ENCODE measurements around the gene SIK3. TPM values are rescaled to one million over a fixed set of nuclear protein-coding genes. Genes with fewer than 3 reads are reported as not detected.

The SIK3 gene
- total RNA-seq, 1 donor from 2014 or later: 24.4 TPM

DNA sequence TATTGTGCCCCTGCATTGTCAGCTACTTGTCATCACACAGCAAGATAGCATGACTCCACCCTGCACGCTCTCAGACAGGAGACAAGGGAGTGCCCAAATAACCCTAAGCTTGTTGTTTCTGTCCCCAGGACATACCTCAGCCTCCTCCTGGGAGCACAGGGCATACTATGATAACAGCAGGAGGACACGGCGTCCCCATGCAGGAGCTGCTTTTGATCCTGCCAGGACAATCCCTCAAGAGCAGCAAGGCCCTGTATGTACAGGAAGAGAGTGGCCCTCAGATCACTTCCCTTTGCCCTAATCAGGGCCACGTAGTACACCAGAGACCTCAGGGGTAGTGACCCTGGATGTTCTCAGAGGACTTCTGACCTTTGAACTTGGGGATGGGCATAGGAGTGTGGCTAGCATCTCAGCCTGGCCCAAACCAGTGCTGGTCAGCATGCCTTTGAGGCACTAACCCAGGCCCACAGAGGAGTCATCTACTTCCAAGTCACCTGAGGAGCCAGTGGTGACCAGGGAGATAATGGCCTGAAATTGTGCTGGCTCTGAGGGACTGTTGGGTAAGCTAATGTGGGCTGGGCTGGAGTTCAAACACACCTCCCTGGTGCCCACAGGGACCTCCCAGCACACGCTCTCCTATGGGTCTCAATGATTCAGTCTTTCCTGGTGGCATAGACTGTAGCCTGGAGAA is 284.3 kb downstream of the SIK3 start:
- Histone ChIP-seq H3K9ac (no peak overlapping the region), H3K9me3 (ENCODE audit: low read depth) (no peaks in the 10 kb centered on the region), H3K36me3 (no peaks in the 10 kb centered on the region), H3K4me3 (no peak overlapping the region), H3F3A (ENCODE audit: low read depth) (peaks cover 3% of the 10 kb centered on the region), H3K27ac (no peak overlapping the region), H3K4me1 (no peaks in the 10 kb centered on the region), H2AFZ (replicated peaks) (no peak overlapping the region), H3K4me2 (no peak overlapping the region), H3K27me3 (no peaks in the 10 kb centered on the region), H4K20me1 (ENCODE audit: low read depth) (no peaks in the 10 kb centered on the region), H3K79me2 (ENCODE audit: low read depth) (no peaks in the 10 kb centered on the region)
- Mint-ChIP-seq H3K36me3 (no peaks in the 10 kb centered on the region), H3K27ac (peak overlapping the region; percentile 18), H3K4me1 (no peaks in the 10 kb centered on the region), H3K27me3 (ENCODE audit: insufficient read depth, low read depth) (peaks cover 4% of the 10 kb centered on the region), H3K9me3 (no peaks in the 10 kb centered on the region), H3K4me3 (no peak overlapping the region)
- TF ChIP-seq, protein P1, sequence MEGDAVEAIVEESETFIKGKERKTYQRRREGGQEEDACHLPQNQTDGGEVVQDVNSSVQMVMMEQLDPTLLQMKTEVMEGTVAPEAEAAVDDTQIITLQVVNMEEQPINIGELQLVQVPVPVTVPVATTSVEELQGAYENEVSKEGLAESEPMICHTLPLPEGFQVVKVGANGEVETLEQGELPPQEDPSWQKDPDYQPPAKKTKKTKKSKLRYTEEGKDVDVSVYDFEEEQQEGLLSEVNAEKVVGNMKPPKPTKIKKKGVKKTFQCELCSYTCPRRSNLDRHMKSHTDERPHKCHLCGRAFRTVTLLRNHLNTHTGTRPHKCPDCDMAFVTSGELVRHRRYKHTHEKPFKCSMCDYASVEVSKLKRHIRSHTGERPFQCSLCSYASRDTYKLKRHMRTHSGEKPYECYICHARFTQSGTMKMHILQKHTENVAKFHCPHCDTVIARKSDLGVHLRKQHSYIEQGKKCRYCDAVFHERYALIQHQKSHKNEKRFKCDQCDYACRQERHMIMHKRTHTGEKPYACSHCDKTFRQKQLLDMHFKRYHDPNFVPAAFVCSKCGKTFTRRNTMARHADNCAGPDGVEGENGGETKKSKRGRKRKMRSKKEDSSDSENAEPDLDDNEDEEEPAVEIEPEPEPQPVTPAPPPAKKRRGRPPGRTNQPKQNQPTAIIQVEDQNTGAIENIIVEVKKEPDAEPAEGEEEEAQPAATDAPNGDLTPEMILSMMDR (IDR thresholded peaks at IDR 0.05): no peak
- TF ChIP-seq EZH2 (IDR thresholded peaks at IDR 0.05) (no peak), EZH2phosphoT487 (IDR thresholded peaks at IDR 0.05) (no peak)
- DNase-seq (ENCODE audit: low spot score): no peak

DNA sequence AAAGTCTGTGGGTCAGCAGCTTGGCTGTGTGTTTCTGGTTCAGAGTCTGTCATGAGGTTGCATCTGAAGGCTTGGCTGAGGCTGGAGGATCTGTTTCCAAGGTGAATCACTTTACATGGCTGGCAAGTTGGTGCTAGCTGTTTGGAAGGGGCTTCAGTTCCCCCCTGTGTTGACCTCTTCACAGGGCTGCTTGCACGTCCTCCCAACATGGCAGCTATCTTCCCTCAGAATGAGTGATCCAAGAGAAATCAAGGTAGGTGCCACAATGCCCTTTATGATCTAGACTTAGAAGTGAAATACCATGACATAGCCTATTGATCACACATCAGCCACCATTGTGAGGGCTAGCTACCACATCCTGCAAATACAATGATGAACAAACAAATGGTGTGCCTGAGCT is 285.1 kb downstream of the SIK3 start:
- TF ChIP-seq EZH2 (IDR thresholded peaks at IDR 0.05) (no peak), EZH2phosphoT487 (IDR thresholded peaks at IDR 0.05) (no peak)
- TF ChIP-seq, protein P1 (IDR thresholded peaks at IDR 0.05): no peak
- Mint-ChIP-seq H3K4me3 (no peak overlapping the region), H3K9me3 (no peaks in the 10 kb centered on the region), H3K36me3 (no peaks in the 10 kb centered on the region), H3K27me3 (ENCODE audit: insufficient read depth, low read depth) (peaks cover 7% of the 10 kb centered on the region), H3K27ac (no peak overlapping the region), H3K4me1 (no peaks in the 10 kb centered on the region)
- no peaks in the 10 kb centered on the region for H3K27me3 ChIP-seq
- peaks cover 3% of the 10 kb centered on the region for H3F3A ChIP-seq (ENCODE audit: low read depth)
- no peaks in the 10 kb centered on the region for H3K4me1 ChIP-seq
- H3K36me3 ChIP-seq: no peaks in the 10 kb centered on the region
- H3K4me2 ChIP-seq: no peak overlapping the region
- H3K9ac ChIP-seq: no peak overlapping the region
- no peaks in the 10 kb centered on the region for H3K79me2 ChIP-seq (ENCODE audit: low read depth)
- H2AFZ ChIP-seq (replicated peaks): no peak overlapping the region
- H3K4me3 ChIP-seq: no peak overlapping the region
- no peak for DNase-seq (ENCODE audit: low spot score)
- no peaks in the 10 kb centered on the region for H4K20me1 ChIP-seq (ENCODE audit: low read depth)
- no peak overlapping the region for H3K27ac ChIP-seq
- H3K9me3 ChIP-seq (ENCODE audit: low read depth): no peaks in the 10 kb centered on the region

DNA sequence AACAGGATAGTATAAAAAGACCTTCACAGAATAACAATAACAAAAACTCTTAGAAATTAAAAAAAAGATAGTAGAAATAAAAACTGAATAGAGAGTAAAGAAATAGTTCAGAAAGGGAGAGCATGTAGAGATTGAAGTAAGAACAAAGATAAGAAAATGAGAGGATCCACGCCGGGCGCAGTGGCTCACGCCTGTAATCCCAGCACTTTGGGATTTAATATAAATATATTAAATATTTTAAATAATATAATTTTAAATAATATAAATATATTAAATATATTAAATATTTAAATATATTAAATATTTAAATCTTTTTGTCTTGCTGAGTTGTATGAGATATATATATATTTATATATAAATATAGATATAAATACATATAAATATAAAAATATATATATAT is 286.1 kb downstream of the SIK3 start:
- Histone ChIP-seq H3K27me3 (no peaks in the 10 kb centered on the region), H3K36me3 (no peaks in the 10 kb centered on the region), H3K4me2 (no peak overlapping the region), H3F3A (ENCODE audit: low read depth) (no peaks in the 10 kb centered on the region), H3K9me3 (ENCODE audit: low read depth) (no peaks in the 10 kb centered on the region), H2AFZ (replicated peaks) (no peak overlapping the region), H3K27ac (no peak overlapping the region), H3K4me1 (no peaks in the 10 kb centered on the region), H3K79me2 (ENCODE audit: low read depth) (no peaks in the 10 kb centered on the region), H3K9ac (no peak overlapping the region), H4K20me1 (ENCODE audit: low read depth) (no peaks in the 10 kb centered on the region), H3K4me3 (no peak overlapping the region)
- DNase-seq (ENCODE audit: low spot score): no peak
- no peak overlapping the region for H3K4me3 Mint-ChIP-seq
- TF ChIP-seq, protein P1 (IDR thresholded peaks at IDR 0.05): no peak
- TF ChIP-seq EZH2phosphoT487 (IDR thresholded peaks at IDR 0.05) (no peak), EZH2 (IDR thresholded peaks at IDR 0.05) (no peak)
- no peak overlapping the region for H3K27ac Mint-ChIP-seq
- no peaks in the 10 kb centered on the region for H3K4me1 Mint-ChIP-seq
- peaks cover 10% of the 10 kb centered on the region for H3K27me3 Mint-ChIP-seq (ENCODE audit: insufficient read depth, low read depth)
- H3K36me3 Mint-ChIP-seq: no peaks in the 10 kb centered on the region
- H3K9me3 Mint-ChIP-seq: no peaks in the 10 kb centered on the region

Measured in neural progenitor cell (in vitro differentiated cells).